Measurements from ENCODE around the gene NPR1.

NPR1 gene

GRCh38 chr1:153730468-153730988 lies 52.0 kb downstream of the NPR1 start:
- no peak for DNase-seq

- DNase-seq = no peak
These were observed 55.5 kb downstream of the NPR1 start for GRCh38 chr1:153733970-153734369.

GRCh38 chr1:153734396-153735089 lies 56.1 kb downstream of the NPR1 start:
- no peak for DNase-seq

DNA sequence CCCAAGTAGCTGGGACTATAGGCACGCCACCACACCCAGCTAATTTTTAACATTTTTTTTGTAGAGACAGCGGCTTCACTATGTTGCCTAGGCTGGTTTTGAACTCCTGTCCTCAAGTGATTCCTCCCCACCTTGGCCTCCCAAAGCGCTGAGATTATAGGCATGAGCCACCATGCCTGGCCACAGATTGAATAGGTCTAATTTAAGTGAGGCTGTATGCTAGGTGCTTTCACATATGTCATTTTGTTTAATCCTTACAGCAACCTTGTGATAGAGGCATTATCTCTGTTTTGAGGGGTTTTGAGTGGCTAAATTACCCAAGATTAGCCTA lies 56.6 kb downstream of the NPR1 start:
- no peak for DNase-seq

DNA sequence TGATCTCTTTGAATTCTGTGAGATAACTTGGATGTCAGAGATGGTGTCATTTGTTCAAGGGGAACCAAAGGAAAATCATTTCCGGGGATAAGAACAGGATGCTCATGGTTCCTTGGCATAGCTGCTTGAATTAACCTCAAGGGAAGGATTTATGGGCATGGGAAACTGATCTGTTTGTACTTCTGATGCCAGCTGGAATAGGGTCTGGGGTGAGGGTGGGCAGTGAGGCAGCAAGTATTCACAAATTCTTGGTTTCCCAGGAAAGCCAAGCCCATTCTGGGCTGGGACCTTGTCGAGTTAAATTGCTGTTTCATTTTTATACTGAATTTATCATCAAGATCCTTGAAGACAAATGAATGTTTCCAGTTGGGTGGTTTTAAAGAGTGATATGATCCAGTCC lies 63.5 kb downstream of the NPR1 start:
- DNase-seq = no peak

DNA sequence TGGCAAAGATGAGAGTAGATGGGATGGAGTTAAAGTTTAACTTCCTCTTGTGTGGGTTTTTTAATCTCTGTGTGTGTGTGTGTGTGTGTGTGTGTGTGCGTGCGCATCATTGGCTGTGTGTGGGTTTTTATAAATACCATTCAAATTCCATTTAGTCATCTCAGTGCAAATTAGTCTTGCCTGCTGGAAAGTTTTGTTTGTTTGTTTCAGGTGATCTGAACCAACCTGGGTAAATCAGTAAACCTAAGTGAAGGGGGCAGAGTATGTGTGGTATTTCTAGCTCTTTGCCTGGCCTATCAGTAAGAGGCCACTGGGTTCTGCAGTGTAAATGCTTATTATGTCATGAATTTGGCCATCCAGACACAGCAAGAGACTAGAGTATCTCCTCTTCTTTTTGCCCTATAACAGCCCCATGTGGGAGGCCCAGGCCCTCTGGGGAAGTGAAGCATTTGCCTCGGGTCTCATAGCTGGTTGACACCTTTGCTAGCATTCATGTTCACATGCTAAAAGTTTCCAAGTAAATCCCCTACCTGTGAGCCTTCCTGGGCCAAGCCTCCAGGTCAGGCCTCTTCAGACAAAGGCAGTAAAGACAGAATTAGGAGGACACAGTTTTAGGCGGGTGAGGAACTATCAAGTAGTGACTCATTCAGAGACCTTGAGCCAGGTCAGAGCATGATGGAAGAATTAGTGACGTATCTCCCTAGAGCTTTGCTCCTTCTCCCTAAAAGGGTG lies 64.1 kb downstream of the NPR1 start:
- no peak for DNase-seq

All from activated naive CD4-positive, alpha-beta T cell treated with Interleukin-2 at 50 U/mL for 16 hours (primary cell).